Stromal cell of bone marrow (primary cell): ENCODE measurements around the gene KRTAP5-7.
"Not testable (repeated sequence)": the region's sequence is repeated elsewhere in the genome, so short reads cannot be mapped to it uniquely, and the experiment has no call there.

Source experiments
- DNase-seq: peaks from one replicate; pipeline ENCODE4 v3.0.0-alpha.2; 2012; ENCODE audit warnings: low read depth

The KRTAP5-7 gene

GRCh38 chr11:71557257-71557656, 30.2 kb downstream of the KRTAP5-7 start:
- DNase-seq: no peak

GRCh38 chr11:71558996-71559395, 31.9 kb downstream of the KRTAP5-7 start:
- DNase-seq: no peak

- no peak for DNase-seq
Observed at GRCh38 chr11:71562120-71562519, 35.1 kb downstream of the KRTAP5-7 start.

- peak; percentile 25 for DNase-seq
Observed at GRCh38 chr11:71563406-71563805, 36.3 kb downstream of the KRTAP5-7 start.

GRCh38 chr11:71564430-71564829, 37.4 kb downstream of the KRTAP5-7 start:
- no peak for DNase-seq

- no peak for DNase-seq
Observed at GRCh38 chr11:71565263-71565662, 38.2 kb downstream of the KRTAP5-7 start, which contains the start of gene KRTAP5-10. Gene KRTAP5-10 (plus strand): TSS chr11:71565563. CDS start chr11:71565588, 25 bp downstream.

GRCh38 chr11:71566081-71566620, 39.1 kb downstream of the KRTAP5-7 start:
- no peak for DNase-seq

GRCh38 chr11:71566626-71567599, 39.8 kb downstream of the KRTAP5-7 start:
- not testable (repeated sequence) for DNase-seq

- not testable (repeated sequence) for DNase-seq
Observed at GRCh38 chr11:71567633-71568032, 40.6 kb downstream of the KRTAP5-7 start.

GRCh38 chr11:71568704-71569349, 41.8 kb downstream of the KRTAP5-7 start:
- peak; percentile 9 for DNase-seq

- DNase-seq: not testable (repeated sequence)
Observed at GRCh38 chr11:71571101-71571850, 44.2 kb downstream of the KRTAP5-7 start.

GRCh38 chr11:71572811-71573210, 45.7 kb downstream of the KRTAP5-7 start:
- no peak for DNase-seq

- DNase-seq: no peak
Observed at GRCh38 chr11:71574418-71574817, 47.4 kb downstream of the KRTAP5-7 start.

- DNase-seq: no peak
Observed at GRCh38 chr11:71575723-71576424, 48.8 kb downstream of the KRTAP5-7 start.

- not testable (repeated sequence) for DNase-seq
Observed at GRCh38 chr11:71576688-71577465, 49.8 kb downstream of the KRTAP5-7 start.

- DNase-seq: no peak
Observed at GRCh38 chr11:71577469-71578004, 50.5 kb downstream of the KRTAP5-7 start.
